ENCODE results near the gene SYT1.

SYT1 gene

DNA sequence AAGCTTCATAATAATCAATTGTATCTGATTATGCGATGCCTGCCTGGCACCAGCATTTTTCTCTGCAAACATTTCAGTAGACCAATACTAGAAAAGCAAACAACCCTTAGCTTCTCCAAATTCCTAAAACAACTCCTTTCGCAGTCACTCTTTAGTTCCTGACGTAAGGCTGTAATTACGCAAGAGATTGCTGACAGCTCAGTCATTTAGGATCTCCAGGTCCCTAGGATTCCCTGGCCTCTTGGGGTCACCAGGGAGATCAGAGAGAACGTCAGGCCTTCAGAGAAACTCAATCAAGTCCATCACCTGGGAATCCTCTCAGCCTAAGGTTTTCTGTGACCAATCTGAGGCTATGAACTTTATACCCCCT, 435.6 kb downstream of the SYT1 start:
- Histone ChIP-seq H3K27ac (no peak overlapping the region), H3K36me3 (ENCODE audit: control insufficient read depth, insufficient read depth, low read length) (no peaks in the 10 kb centered on the region), H3K9ac (no peak overlapping the region), H3K79me2 (no peaks in the 10 kb centered on the region), H2AFZ (no peak overlapping the region), H3K4me2 (ENCODE audit: low read length) (no peak overlapping the region), H3K27me3 (ENCODE audit: control insufficient read depth, insufficient read depth, low read length) (no peaks in the 10 kb centered on the region), H3K4me3 (ENCODE audit: low read depth, low read length) (no peak overlapping the region), H3K4me1 (no peaks in the 10 kb centered on the region), H3K9me3 (ENCODE audit: control insufficient read depth, low read length) (no peaks in the 10 kb centered on the region)
- TF ChIP-seq, protein P1, sequence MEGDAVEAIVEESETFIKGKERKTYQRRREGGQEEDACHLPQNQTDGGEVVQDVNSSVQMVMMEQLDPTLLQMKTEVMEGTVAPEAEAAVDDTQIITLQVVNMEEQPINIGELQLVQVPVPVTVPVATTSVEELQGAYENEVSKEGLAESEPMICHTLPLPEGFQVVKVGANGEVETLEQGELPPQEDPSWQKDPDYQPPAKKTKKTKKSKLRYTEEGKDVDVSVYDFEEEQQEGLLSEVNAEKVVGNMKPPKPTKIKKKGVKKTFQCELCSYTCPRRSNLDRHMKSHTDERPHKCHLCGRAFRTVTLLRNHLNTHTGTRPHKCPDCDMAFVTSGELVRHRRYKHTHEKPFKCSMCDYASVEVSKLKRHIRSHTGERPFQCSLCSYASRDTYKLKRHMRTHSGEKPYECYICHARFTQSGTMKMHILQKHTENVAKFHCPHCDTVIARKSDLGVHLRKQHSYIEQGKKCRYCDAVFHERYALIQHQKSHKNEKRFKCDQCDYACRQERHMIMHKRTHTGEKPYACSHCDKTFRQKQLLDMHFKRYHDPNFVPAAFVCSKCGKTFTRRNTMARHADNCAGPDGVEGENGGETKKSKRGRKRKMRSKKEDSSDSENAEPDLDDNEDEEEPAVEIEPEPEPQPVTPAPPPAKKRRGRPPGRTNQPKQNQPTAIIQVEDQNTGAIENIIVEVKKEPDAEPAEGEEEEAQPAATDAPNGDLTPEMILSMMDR (IDR thresholded peaks at IDR 0.05): no peak

DNA sequence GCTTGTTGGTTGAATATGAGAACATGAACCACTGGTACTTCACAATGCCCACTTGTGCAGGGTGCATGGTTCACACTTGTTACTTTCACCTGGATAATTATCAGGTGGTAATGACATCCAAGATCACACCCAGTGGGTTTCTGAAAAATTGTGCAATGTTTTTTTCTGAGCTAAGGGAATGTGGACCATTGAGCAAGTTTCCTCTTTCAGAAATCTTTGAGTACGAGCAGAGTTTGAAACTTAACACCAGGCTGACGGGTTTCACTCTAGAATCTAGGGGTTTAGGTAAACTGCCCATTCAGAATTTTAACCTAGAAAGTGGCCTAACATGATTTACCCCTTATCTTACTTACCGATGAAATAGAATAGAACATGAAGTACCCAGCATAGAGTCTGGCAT, 436.6 kb downstream of the SYT1 start:
- H3K4me3 ChIP-seq (ENCODE audit: low read depth, low read length): no peak overlapping the region
- no peak overlapping the region for H3K27ac ChIP-seq
- H3K36me3 ChIP-seq (ENCODE audit: control insufficient read depth, insufficient read depth, low read length): no peaks in the 10 kb centered on the region
- no peak overlapping the region for H2AFZ ChIP-seq
- no peak overlapping the region for H3K9ac ChIP-seq
- no peaks in the 10 kb centered on the region for H3K27me3 ChIP-seq (ENCODE audit: control insufficient read depth, insufficient read depth, low read length)
- TF ChIP-seq, protein P1 (IDR thresholded peaks at IDR 0.05): no peak
- H3K4me2 ChIP-seq (ENCODE audit: low read length): no peak overlapping the region
- H3K79me2 ChIP-seq: no peaks in the 10 kb centered on the region
- no peaks in the 10 kb centered on the region for H3K4me1 ChIP-seq
- no peaks in the 10 kb centered on the region for H3K9me3 ChIP-seq (ENCODE audit: control insufficient read depth, low read length)

DNA sequence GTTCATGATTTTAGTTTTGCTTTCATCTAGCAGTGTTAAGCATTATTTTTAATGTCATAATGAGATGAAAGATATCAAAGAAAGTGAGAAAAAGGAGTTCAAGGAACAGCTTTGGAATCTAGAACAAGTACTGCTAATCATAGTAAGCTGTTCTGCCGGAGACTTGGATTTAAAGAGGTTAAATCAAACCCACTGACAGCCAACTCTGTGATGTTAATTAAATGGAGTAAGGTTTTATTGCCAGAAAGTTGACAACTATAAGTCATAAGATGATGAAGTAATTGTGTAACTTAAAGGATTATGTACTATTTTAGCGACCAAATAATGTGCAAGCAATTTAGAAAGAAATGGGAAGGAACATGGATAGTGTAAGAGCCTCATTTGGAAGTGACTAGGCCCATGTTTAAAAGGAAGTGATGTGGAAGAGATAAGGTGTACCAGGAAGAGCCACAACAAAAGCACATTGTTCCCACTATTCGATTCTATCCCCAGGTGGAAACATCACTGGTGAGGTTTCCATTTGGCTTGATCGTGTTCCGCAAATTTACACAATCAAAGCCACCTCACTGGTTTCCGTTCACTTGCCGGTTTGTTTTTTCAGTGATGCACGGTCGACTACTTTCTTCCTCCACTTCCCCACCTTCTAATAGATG, 437.7 kb downstream of the SYT1 start:
- TF ChIP-seq, protein P1 (IDR thresholded peaks at IDR 0.05): no peak

DNA sequence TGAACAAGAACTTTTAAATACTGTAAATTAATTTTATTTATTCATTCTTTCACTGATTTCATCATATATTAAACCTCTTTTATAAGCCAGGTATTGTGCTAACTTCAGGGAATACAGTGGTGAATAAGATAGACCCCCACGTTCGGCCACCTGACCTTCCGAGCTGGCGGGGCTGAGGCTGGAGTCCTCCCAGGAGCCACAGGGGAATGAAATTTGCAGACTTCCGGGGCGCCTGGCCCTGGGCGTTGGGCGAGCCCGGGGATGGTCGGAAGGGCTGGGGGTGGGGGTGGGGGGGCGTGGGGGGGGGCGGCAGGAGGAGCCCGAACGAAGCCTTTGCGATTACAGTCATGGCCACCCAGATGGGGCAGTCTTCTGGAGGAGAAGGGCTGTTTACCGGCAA, 442.8 kb downstream of the SYT1 start:
- no peaks in the 10 kb centered on the region for H3K4me1 ChIP-seq
- no peak overlapping the region for H3K27ac ChIP-seq
- H2AFZ ChIP-seq: no peak overlapping the region
- H3K9ac ChIP-seq: no peak overlapping the region
- H3K4me3 ChIP-seq (ENCODE audit: low read depth, low read length): no peak overlapping the region
- no peaks in the 10 kb centered on the region for H3K9me3 ChIP-seq (ENCODE audit: control insufficient read depth, low read length)
- TF ChIP-seq, protein P1 (IDR thresholded peaks at IDR 0.05): no peak
- no peaks in the 10 kb centered on the region for H3K79me2 ChIP-seq
- H3K27me3 ChIP-seq (ENCODE audit: control insufficient read depth, insufficient read depth, low read length): no peaks in the 10 kb centered on the region
- H3K36me3 ChIP-seq (ENCODE audit: control insufficient read depth, insufficient read depth, low read length): no peaks in the 10 kb centered on the region
- no peak overlapping the region for H3K4me2 ChIP-seq (ENCODE audit: low read length)

More for the DNA sequence above, 437.7 kb downstream of the SYT1 start:
- no peaks in the 10 kb centered on the region for H3K4me1 ChIP-seq
- H3K9ac ChIP-seq: no peak overlapping the region
- H3K36me3 ChIP-seq (ENCODE audit: control insufficient read depth, insufficient read depth, low read length): no peaks in the 10 kb centered on the region
- no peak overlapping the region for H3K27ac ChIP-seq
- H2AFZ ChIP-seq: no peak overlapping the region
- no peaks in the 10 kb centered on the region for H3K9me3 ChIP-seq (ENCODE audit: control insufficient read depth, low read length)
- H3K4me3 ChIP-seq (ENCODE audit: low read depth, low read length): no peak overlapping the region
- no peaks in the 10 kb centered on the region for H3K27me3 ChIP-seq (ENCODE audit: control insufficient read depth, insufficient read depth, low read length)
- H3K79me2 ChIP-seq: no peaks in the 10 kb centered on the region
- H3K4me2 ChIP-seq (ENCODE audit: low read length): no peak overlapping the region

DNA sequence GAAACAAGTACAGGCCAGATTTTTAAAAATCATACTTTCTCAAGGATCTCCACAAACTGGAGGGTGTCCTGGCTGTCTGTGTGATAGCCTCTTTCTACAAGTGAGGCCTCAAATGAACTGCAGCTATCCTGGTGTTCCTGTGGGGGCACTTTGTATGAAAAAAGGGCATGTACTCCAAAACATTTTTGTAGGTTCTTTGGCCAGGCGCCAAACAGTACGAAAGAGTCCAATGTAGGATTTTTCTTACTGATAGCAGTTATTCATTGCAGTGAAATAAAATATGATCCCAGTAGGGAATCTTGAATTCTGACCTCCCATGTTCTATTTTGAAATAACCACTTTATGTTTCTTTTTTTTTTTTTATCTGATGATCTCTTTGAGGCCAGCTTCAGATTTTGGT, 444.5 kb downstream of the SYT1 start:
- no peak overlapping the region for H3K9ac ChIP-seq
- no peak overlapping the region for H3K4me2 ChIP-seq (ENCODE audit: low read length)
- TF ChIP-seq, protein P1 (IDR thresholded peaks at IDR 0.05): no peak
- no peaks in the 10 kb centered on the region for H3K4me1 ChIP-seq
- H3K4me3 ChIP-seq (ENCODE audit: low read depth, low read length): no peak overlapping the region
- no peak overlapping the region for H2AFZ ChIP-seq
- no peaks in the 10 kb centered on the region for H3K79me2 ChIP-seq
- H3K9me3 ChIP-seq (ENCODE audit: control insufficient read depth, low read length): no peaks in the 10 kb centered on the region
- H3K36me3 ChIP-seq (ENCODE audit: control insufficient read depth, insufficient read depth, low read length): no peaks in the 10 kb centered on the region
- no peak overlapping the region for H3K27ac ChIP-seq
- no peaks in the 10 kb centered on the region for H3K27me3 ChIP-seq (ENCODE audit: control insufficient read depth, insufficient read depth, low read length)

All from parathyroid adenoma (tissue), 2 donors.